ENCODE results near the gene FAM43B.

The FAM43B gene

GRCh38 chr1:20587661-20588053 is 35.3 kb downstream of the FAM43B start:
- H3K9ac ChIP-seq (ENCODE audit: low read length), result no peak overlapping the region
- H3K9me2 ChIP-seq (ENCODE audit: low read depth, low read length), result no peaks in the 10 kb centered on the region
- H3K79me2 ChIP-seq (ENCODE audit: insufficient read depth, low read length), result no peaks in the 10 kb centered on the region
- no peaks in the 10 kb centered on the region for H3K9me3 ChIP-seq (ENCODE audit: low read length)
- no peak overlapping the region for H3K27ac ChIP-seq (ENCODE audit: low read depth, low read length, poor library complexity, severe bottlenecking)
- TF ChIP-seq CTCF (IDR thresholded peaks at IDR 0.05; ENCODE audit: low read length) (no peak), EZH2 (IDR thresholded peaks at IDR 0.05; ENCODE audit: borderline replicate concordance, low read length) (no peak)
- H3K4me1 ChIP-seq (ENCODE audit: insufficient read depth, low read length, severe bottlenecking), result no peaks in the 10 kb centered on the region
- H2AFZ ChIP-seq (ENCODE audit: low read length), result no peak overlapping the region
- no peak overlapping the region for H3K4me2 ChIP-seq (ENCODE audit: low read length)
- H3K36me3 ChIP-seq (ENCODE audit: insufficient read depth, low read length), result no peaks in the 10 kb centered on the region
- no peaks in the 10 kb centered on the region for H3F3A ChIP-seq (ENCODE audit: insufficient read depth, low read length)
- H3K4me3 ChIP-seq (ENCODE audit: low read depth, low read length, poor library complexity, severe bottlenecking), result no peak overlapping the region
- H4K20me1 ChIP-seq (ENCODE audit: insufficient read depth, low read length), result no peaks in the 10 kb centered on the region
- peaks cover 4% of the 10 kb centered on the region for H3K27me3 ChIP-seq (ENCODE audit: insufficient read depth, low read length)

GRCh38 chr1:20588634-20589225 is 36.4 kb downstream of the FAM43B start, which contains the start of gene CDA:
CDA (plus strand) TSS chr1:20589097; CDS start chr1:20589130, 33 bp downstream.
- no peak within 1 kb of the TSS for H3K4me3 ChIP-seq (ENCODE audit: low read depth, low read length, poor library complexity, severe bottlenecking)
- H3K4me2 ChIP-seq (ENCODE audit: low read length), result no peak within 1 kb of the TSS
- peaks cover 4% of the 10 kb centered on the region for H3K27me3 ChIP-seq (ENCODE audit: insufficient read depth, low read length)
- H3K27ac ChIP-seq (ENCODE audit: low read depth, low read length, poor library complexity, severe bottlenecking), result no peak within 1 kb of the TSS
- no peaks in the 10 kb centered on the region for H3K9me3 ChIP-seq (ENCODE audit: low read length)
- H3K36me3 ChIP-seq (ENCODE audit: insufficient read depth, low read length), result no peaks in the 10 kb centered on the region
- no peaks in the 10 kb centered on the region for H3F3A ChIP-seq (ENCODE audit: insufficient read depth, low read length)
- H4K20me1 ChIP-seq (ENCODE audit: insufficient read depth, low read length), result no peaks in the 10 kb centered on the region
- H3K9me2 ChIP-seq (ENCODE audit: low read depth, low read length), result no peaks in the 10 kb centered on the region
- no peaks in the 10 kb centered on the region for H3K79me2 ChIP-seq (ENCODE audit: insufficient read depth, low read length)
- no peaks in the 10 kb centered on the region for H3K4me1 ChIP-seq (ENCODE audit: insufficient read depth, low read length, severe bottlenecking)
- no peak within 1 kb of the TSS for H2AFZ ChIP-seq (ENCODE audit: low read length)
- H3K9ac ChIP-seq (ENCODE audit: low read length), result no peak within 1 kb of the TSS
- TF ChIP-seq CTCF (IDR thresholded peaks at IDR 0.05; ENCODE audit: low read length) (no peak), EZH2 (IDR thresholded peaks at IDR 0.05; ENCODE audit: borderline replicate concordance, low read length) (no peak)

- H2AFZ ChIP-seq (ENCODE audit: low read length), result no peak overlapping the region
Measured at GRCh38 chr1:20589331-20590278, 37.2 kb downstream of the FAM43B start.

More at GRCh38 chr1:20589331-20590278, 37.2 kb downstream of the FAM43B start:
- no peaks in the 10 kb centered on the region for H3F3A ChIP-seq (ENCODE audit: insufficient read depth, low read length)
- H3K9me3 ChIP-seq (ENCODE audit: low read length), result no peaks in the 10 kb centered on the region
- H3K27ac ChIP-seq (ENCODE audit: low read depth, low read length, poor library complexity, severe bottlenecking), result no peak overlapping the region
- H3K9ac ChIP-seq (ENCODE audit: low read length), result no peak overlapping the region
- no peaks in the 10 kb centered on the region for H3K9me2 ChIP-seq (ENCODE audit: low read depth, low read length)
- no peaks in the 10 kb centered on the region for H4K20me1 ChIP-seq (ENCODE audit: insufficient read depth, low read length)
- no peaks in the 10 kb centered on the region for H3K4me1 ChIP-seq (ENCODE audit: insufficient read depth, low read length, severe bottlenecking)
- H3K36me3 ChIP-seq (ENCODE audit: insufficient read depth, low read length), result no peaks in the 10 kb centered on the region
- no peak overlapping the region for H3K4me3 ChIP-seq (ENCODE audit: low read depth, low read length, poor library complexity, severe bottlenecking)
- H3K4me2 ChIP-seq (ENCODE audit: low read length), result no peak overlapping the region
- H3K27me3 ChIP-seq (ENCODE audit: insufficient read depth, low read length), result peaks cover 4% of the 10 kb centered on the region
- no peak for TF ChIP-seq EZH2 (IDR thresholded peaks at IDR 0.05; ENCODE audit: borderline replicate concordance, low read length)
- TF ChIP-seq CTCF (IDR thresholded peaks at IDR 0.05; ENCODE audit: low read length), result no peak
- no peaks in the 10 kb centered on the region for H3K79me2 ChIP-seq (ENCODE audit: insufficient read depth, low read length)
